ENCODE measurements around the gene POLR3H. TPM values are rescaled to one million over a fixed set of nuclear protein-coding genes. Genes with fewer than 3 reads are reported as not detected.

POLR3H gene
- total RNA-seq, 1 donor from 2014 or later: 23.8 TPM

DNA sequence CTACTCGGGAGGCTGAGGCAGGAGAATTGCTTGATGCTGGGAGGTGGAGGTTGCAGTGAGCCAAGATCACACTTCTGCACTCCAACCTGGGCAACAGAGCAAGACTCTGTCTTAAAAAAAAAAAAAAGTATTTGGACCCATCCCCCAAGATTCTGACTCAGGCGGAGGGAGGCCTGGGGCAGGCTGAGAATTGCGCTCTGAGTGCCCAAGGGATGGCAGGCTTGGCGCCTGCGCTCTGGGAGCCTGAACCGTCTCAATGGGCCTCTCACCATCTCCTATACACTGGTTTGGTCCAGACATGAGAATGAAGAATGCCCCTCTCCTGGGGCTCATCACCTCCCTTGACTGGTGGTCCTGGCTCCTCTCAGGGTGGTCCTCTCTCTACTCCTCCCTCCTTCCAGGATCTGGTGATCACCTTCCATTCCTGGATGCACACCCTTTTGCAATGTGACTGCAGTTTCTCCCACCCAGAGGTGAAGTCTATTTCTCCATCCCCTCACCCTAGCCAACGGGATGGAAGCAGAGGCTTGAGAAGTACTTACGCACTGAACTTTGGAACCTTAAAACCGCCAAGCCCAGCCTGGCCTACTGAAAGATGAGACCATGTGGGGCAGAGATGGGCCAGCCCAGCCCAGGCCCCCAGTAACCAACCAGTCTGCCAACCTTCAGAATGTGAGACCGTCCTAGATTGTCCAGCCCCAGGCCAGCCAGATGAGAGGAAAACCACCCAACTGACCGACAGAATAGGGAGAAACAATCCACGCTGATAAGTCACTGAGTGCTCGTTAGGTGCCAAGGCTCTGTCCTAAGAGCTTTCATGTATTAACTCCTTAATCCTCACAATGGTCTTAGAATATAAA is 4.9 kb downstream of the POLR3H start:
- DNase-seq (ENCODE audit: low read depth): no peak

- no peak for DNase-seq (ENCODE audit: low read depth)
Measured at GRCh38 chr22:41538583-41538982, 5.7 kb downstream of the POLR3H start.

GRCh38 chr22:41537203-41537602 is 7.1 kb downstream of the POLR3H start:
- DNase-seq (ENCODE audit: low read depth): no peak

DNA sequence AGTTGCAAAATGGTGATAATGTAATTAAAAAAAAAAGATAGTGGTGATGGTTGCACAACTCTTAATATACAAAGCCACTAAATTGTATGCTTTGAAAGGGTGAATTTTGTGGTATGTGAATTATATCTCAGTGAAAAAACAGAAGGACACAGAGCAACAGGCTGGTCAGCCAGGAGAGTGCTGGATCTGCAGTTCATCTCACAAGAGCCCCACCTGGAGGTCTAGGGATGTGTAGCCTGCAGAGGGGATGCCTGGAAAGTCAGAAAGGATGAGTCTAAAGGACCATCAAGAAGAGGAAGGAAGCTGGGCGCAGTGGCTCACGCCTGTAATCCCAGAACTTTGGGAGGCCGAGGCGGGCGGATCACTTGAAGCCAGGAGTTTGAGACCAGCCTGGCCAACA is 9.0 kb downstream of the POLR3H start:
- DNase-seq (ENCODE audit: low read depth): no peak

DNA sequence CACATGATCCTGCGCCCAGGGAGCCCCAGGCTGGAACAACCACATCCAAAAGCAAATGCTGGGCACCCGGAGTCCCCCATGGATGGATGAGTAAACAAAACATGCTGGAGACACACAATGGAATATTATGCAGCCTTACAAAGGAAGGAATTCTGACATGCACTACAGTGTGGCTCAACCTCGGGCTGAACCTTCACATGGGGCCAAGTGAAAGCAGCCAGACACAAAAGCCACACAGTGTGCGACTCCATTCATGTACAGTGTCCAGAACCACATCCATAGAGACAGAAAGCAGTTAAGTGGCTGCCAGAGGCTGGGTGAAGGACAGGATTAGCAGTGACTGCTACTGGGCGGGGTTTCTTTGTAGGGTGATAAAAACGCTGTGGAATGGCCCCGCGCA is 10.1 kb downstream of the POLR3H start:
- DNase-seq (ENCODE audit: low read depth): no peak

DNA sequence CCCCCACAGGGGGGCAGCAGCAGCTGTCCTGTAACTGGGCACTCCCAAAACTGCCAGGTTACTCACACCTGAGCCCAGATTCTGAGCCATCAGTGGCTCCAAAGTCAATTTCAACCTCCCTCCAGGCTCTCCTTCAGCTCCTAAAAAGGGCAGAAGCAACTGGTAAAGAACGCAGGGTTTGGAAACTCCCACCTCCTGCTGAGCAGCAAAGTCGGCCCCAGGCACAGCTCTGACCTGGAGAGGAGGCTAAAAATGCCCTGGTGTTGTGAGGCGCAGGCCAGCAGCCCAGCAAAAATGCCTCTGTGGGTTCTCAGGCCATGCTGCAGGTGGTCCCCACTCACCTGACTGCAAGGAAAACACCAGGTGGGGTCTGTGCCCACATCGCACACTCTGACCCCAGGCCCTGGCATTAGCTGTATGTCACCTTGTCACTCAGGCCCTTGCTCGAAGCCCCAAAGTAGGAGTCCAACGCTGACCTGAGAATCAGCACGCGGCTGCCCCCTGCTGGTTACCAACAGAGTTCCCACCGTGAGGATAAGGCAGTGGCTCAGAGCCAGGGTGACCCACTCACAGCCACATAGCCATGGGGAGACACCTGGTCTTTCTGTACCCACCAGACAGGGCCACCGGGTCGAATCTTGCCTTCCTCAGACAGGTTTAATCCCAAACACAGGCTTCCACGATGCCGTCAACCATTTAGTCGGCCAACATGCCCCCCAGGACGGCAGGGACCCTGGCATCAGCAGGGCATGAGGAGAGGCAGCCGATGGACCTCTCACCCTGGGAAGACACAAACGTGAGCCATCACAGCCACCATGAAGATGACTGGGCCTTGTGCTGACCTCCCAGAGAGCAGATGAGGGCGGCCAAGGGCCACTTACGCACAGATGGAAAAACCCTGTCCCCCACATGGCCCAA is 11.1 kb downstream of the POLR3H start:
- DNase-seq (ENCODE audit: low read depth): peak; percentile 67

- DNase-seq (ENCODE audit: low read depth): no peak
Measured at GRCh38 chr22:41531715-41532477, 12.4 kb downstream of the POLR3H start.

DNA sequence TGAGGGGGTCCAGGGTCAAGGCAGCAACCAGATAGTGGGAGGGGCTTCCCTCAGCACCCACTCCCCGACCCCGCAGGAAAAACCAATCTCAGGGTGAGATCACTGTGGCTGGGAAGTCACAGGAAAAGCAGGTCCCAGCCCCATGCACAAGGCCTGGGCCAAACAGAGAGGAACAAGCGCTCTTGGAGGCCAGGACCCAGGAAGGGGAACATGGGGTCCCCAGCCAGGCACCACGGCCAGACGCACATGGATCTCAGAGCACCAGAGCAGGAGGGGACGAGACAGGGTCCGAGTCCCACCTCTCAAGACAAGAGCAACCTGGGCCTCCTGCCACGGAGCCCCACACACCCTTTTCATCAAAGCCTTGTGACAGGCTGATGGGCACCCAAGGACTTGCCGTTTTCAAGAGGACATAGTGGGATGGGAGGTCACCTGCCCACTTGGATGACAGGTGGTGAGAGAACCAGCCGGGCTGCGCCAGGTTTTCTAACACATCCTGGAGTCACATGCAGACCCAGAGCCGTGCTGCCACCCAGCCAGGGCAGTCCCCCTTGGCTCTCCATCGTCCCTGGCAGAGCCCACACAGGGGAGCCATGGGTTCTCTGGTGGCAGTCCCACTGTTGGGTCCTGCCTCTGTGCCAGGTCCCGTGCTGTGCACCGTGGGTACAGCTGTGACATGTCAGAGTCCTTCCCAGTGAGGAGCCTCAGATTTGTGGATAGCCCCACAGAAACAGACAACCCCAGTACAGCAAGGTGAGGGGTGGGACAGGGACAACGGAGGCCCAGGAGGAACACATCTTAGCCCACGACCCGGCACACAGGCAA is 13.2 kb downstream of the POLR3H start:
- no peak for DNase-seq (ENCODE audit: low read depth)

GRCh38 chr22:41528938-41529561 is 15.2 kb downstream of the POLR3H start:
- no peak for DNase-seq (ENCODE audit: low read depth)

GRCh38 chr22:41528132-41528766 is 16.0 kb downstream of the POLR3H start:
- no peak for DNase-seq (ENCODE audit: low read depth)

DNA sequence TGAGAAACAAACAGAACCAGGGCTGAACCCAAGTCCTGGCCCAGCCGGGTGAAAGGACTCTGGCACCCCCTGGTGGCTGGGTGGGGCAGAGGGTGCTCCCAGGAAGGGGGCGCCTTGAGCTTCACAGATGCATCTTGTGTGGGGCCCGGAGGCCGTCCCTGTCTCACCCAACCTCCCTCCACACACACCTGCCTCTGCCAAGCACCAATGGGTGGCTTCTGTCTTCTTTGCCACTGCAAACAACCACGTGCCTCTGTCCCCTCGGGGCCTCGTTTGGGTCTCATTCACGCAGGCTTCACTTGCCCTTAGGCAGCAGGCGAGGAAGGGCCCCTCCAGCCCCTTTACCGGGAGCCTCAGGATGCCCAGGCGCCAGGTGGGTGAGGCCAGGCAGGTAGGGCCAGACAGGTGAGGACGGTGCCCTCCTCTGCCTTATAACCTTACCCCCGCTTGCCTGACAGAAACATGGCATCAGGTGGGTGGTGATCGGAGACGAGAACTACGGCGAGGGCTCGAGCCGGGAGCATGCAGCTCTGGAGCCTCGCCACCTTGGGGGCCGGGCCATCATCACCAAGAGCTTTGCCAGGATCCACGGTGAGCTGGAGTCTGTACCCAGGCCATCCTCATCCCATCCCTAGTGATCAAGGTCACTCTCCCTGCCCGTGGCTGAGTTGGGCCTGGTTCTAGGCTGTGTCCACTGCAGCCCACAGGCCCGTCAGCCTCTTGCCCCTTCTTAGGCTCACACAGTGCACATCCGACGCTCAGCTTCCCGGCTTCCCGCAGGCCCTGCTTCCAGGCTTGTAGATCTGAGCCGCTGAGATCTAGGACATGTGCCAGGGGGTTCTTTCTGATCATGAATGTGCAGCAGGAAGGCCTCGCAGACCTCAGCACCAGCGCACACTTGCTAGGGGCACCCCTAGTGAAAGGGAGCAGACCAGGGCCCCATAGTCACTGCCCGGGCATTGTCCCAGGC is 17.2 kb downstream of the POLR3H start:
- peak; percentile 40 for DNase-seq (ENCODE audit: low read depth)

DNA sequence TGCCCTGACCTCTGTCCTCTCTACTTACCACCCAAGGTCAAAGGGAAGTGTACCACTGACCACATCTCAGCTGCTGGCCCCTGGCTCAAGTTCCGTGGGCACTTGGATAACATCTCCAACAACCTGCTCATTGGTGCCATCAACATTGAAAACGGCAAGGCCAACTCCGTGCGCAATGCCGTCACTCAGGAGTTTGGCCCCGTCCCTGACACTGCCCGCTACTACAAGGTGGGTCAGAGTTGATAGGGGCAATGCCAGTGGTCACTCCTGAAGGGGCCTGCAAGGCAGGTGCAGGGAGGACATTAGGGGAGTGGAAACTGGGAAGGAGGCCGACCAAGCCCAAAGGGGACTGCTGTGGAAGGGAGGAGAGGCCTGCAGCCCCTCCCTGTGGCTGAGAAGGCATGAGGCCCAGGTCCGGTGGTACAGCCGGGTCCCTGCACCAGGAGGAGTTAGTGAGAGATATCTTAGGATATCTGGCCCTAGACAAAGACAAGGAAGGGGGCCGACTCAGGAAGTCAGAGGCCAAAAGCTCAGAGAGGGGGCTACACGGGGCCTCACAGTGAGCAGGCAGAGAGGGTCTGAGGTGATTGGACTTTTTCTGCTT is 17.9 kb downstream of the POLR3H start:
- peak; percentile 55 for DNase-seq (ENCODE audit: low read depth)

DNA sequence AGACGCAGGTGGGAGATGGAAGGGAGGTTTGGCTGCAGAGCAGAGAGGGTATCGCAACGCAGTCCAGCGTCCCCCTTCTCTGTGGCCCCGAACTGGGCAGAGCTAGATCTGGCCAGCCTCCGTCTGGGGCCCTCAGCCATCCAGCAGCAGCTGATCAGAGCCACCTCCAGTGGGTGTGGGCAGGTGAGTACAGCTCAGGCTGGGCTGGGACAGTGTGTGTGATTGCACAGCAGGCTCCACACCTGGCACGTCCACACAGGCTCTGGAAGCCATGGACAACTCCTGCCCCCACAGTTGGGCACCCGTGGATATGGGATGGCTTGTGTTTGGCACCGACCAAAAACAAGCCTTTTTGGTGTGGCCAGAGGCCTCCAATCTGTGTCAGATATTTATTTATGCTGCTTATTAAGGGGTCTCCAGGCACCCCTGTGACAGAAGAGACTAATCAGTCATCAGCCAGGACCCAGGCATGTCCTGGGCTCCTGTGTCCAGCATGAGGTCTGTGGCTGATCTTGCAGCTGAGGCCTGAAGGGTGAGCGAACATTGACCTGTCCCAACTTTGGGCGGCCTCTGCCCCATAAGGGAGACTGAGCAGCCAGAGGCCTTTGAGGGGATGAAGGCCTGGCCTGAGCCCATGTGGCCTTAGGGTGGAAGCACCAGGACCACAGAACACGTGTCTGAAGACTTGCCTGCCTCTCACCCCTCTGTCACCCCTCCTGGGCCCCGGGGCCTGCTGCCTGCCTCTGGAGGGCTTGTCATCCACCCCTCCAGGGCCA is 18.6 kb downstream of the POLR3H start:
- DNase-seq (ENCODE audit: low read depth): no peak

DNA sequence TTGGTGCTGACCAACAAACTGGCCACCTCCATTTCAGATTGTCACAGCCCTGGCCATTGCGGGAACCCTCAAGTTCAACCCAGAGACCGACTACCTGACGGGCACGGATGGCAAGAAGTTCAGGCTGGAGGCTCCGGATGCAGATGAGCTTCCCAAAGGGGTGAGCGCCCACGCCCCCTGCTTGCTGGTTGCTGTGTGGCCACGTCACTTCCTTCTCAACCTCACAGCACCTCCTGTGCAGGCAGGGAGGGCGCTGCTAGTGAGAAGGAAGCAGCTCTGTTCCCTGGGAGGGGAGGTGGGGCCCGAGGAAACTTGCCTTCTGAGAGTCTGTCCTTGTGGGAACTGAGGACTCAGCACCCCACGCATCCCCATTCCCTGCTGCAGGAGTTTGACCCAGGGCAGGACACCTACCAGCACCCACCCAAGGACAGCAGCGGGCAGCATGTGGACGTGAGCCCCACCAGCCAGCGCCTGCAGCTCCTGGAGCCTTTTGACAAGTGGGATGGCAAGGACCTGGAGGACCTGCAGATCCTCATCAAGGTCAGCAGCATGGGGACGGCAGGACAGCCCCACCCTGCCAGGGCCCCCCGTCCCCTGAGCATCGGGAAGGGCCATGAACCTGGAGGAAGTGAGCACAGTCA is 19.3 kb downstream of the POLR3H start:
- no peak for DNase-seq (ENCODE audit: low read depth)

DNA sequence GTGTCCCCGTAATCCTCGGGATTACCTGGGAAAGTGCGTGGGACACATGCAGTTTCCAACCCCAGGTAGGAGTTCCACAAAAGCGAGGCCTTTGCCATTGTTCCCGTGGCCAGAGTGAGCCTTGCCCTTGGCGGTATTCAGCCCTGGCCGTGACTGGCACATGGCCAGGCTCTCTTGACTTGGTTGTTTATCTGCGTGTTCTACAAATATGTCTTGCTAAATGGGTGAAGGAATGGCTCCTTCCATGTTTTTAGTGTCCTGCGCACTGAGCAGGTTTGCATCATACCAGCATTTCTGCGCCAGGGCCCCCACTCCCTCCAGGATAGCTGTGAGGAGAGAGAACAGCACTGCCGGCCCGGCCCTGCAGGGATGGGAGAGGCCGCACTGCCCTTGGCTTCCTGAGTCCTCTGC is 20.0 kb downstream of the POLR3H start:
- DNase-seq (ENCODE audit: low read depth): no peak

DNA sequence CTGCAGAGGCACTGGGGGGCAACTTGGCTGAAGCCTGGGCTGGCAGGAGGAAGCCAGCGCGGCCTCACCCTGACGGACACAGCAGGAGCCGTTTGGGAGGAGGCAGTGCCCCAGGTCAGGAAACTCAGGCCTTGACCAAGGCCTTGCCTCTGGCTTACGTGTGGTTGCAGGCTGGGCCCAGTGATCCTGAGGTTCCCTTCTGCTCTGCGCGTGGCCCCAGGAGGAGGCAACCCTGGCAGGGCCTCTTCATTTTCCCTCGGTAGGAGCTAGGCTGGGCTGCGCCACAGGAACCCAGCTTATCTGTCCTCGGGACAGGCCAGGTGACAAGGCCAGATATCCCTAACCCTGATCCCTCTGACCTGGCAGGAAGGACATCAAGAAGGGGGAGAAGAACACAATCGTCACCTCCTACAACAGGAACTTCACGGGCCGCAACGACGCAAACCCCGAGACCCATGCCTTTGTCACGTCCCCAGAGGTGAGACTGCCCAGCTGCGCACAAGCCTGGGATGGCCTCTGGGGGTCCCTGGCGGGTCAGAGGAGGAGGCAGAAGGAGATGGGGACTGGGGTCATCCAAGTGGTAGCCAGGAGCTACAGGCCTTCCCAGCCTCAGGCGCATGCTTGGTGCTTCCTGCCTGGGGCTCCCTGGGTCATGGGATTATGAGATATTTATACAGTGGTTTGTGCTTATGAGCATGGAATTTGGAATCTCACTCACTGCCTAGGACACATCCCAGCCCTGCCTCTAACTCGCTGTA is 20.6 kb downstream of the POLR3H start:
- peak; percentile 66 for DNase-seq (ENCODE audit: low read depth)
